SK-N-MC (cell line): ENCODE data around the gene RSPH6A.

Experiments used
- DNase-seq: peaks from one replicate; pipeline ENCODE4 v3.0.0-alpha.2; 2011; ENCODE audit warnings: low read depth, low spot score
- H3K27ac ChIP-seq: fragments of 200-600 bp; sonication (generic); 2 replicates; pipeline ENCODE4 v1.5.1; 2016; ENCODE audit warnings: mixed run types
- H3K36me3 ChIP-seq: fragments of 200-600 bp; sonication (generic); 2 replicates; pipeline ENCODE4 v1.6.1; 2017; ENCODE audit warnings: antibody characterized with exemption, low read length, mixed read lengths; ENCODE audit not compliant: insufficient read depth
- H3K4me3 ChIP-seq: fragments of 200-600 bp; sonication (generic); 2 replicates; pipeline ENCODE4 v1.5.1; 2016
- H3K9ac ChIP-seq: fragments of 200-600 bp; sonication (generic); 2 replicates; pipeline ENCODE4 v1.8.0; 2017; ENCODE audit warnings: mixed run types, mixed read lengths; ENCODE audit not compliant: insufficient read length
- H3K9me3 ChIP-seq: fragments of 200-600 bp; sonication (generic); 2 replicates; pipeline ENCODE4 v1.6.1; 2017; ENCODE audit warnings: low read depth, mild to moderate bottlenecking, antibody characterized with exemption, low read length, moderate library complexity, mixed read lengths
- EZH2 ChIP-seq: fragments of 200-600 bp; sonication (generic); IDR thresholded peaks from one replicate; pipeline ENCODE4 v1.6.1; 2017; ENCODE audit warnings: antibody characterized with exemption
- FOXP2 ChIP-seq: optimal IDR thresholded peaks from 2 replicates; pipeline ENCODE3; 2011; ENCODE audit warnings: mild to moderate bottlenecking, moderate library complexity; ENCODE audit not compliant: insufficient read depth; ENCODE audit errors: extremely low read length, control extremely low read depth
- POLR2AphosphoS5 ChIP-seq: IDR thresholded peaks from 2 replicates; pipeline ENCODE4 v1.6.1; 2012; ENCODE audit warnings: mild to moderate bottlenecking, low read depth, low read length, borderline replicate concordance

The RSPH6A gene

DNA sequence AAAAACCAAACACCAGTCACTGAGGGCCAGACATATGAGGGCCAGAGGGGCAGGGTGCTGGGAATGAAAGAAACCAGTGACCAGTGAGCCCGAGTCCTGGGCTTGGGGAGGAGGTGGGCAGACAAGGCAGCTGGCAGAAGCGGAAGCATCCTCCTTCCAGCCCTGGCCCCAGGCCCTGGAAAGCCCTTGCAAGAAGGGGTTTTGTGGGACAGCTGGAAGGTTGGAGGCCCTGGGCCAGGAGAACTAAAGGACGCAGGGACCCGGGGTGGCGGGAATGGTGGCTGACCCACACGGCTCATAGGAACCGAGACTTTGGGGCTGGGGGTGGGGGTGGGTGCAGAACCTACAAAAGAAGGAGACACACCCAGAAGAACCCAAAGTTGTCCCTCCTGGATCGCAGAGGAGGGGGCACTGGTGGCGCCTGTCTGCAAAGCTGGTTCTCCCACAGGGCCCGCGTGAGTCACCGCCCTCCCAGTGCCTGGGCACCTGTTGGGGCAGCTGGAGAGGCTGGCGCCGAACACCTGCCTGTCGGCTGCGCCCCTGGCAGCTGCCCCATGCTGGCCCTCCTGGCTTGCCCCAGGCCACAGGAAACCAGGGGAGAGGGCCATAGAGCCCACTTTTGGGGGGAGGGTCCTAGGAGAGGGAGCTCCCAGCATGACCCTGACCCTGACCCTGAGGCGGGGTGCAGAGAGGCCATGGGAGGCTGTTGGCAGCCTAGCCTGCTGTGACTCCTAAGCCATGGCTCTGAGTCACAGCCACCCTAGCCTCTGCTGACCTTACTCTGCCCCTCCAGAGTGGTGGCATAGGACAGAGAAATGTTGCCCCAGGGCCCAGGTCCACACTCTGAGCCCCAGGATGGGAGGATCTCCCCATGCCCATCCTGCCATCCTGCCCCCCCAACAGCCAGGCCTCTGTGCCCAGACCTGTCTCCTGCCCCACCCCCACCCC lies 33.6 kb downstream of the RSPH6A start:
- no peak overlapping the region for H3K9ac ChIP-seq
- no peak overlapping the region for H3K4me3 ChIP-seq
- no peak overlapping the region for H3K27ac ChIP-seq
- DNase-seq: no peak
- H3K36me3 ChIP-seq: peaks cover 5% of the 10 kb centered on the region; the same call in 1 of the 2 replicates
- H3K9me3 ChIP-seq: no peaks in the 10 kb centered on the region
- TF ChIP-seq FOXP2: no peak
- no peak for TF ChIP-seq EZH2
- TF ChIP-seq POLR2AphosphoS5: no peak

- no peak overlapping the region for H3K9ac ChIP-seq
- no peak for DNase-seq
- H3K4me3 ChIP-seq: no peak overlapping the region
- TF ChIP-seq EZH2 (no peak), FOXP2 (no peak), POLR2AphosphoS5 (no peak)
- H3K27ac ChIP-seq: no peak overlapping the region
- no peaks in the 10 kb centered on the region for H3K9me3 ChIP-seq
- no peaks in the 10 kb centered on the region; the same call in 1 of the 2 replicates for H3K36me3 ChIP-seq
Observed at GRCh38 chr19:45780448-45781213, 34.5 kb downstream of the RSPH6A start.

DNA sequence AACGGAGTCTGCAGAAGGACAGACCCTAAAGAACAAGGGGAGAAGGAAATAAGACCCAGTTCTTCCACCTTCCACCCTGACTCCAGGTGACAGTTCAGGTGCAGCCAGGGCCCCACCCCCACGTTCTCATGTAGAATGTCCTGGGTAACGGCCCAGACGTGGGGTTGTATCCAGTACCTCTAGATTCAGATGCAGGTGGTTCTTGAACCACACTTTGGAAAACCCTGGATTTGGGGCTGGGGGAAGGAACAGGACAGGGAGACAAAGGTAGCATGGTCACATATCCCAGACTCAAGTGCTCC lies 35.0 kb downstream of the RSPH6A start:
- DNase-seq: no peak
- TF ChIP-seq EZH2: no peak
- TF ChIP-seq FOXP2: no peak
- no peak for TF ChIP-seq POLR2AphosphoS5
- H3K9me3 ChIP-seq: no peaks in the 10 kb centered on the region
- H3K4me3 ChIP-seq: peak overlapping the region; percentile 79; the same call in 1 of the 2 replicates
- H3K36me3 ChIP-seq: no peaks in the 10 kb centered on the region; the same call in 1 of the 2 replicates
- no peak overlapping the region for H3K27ac ChIP-seq
- no peak overlapping the region for H3K9ac ChIP-seq

DNA sequence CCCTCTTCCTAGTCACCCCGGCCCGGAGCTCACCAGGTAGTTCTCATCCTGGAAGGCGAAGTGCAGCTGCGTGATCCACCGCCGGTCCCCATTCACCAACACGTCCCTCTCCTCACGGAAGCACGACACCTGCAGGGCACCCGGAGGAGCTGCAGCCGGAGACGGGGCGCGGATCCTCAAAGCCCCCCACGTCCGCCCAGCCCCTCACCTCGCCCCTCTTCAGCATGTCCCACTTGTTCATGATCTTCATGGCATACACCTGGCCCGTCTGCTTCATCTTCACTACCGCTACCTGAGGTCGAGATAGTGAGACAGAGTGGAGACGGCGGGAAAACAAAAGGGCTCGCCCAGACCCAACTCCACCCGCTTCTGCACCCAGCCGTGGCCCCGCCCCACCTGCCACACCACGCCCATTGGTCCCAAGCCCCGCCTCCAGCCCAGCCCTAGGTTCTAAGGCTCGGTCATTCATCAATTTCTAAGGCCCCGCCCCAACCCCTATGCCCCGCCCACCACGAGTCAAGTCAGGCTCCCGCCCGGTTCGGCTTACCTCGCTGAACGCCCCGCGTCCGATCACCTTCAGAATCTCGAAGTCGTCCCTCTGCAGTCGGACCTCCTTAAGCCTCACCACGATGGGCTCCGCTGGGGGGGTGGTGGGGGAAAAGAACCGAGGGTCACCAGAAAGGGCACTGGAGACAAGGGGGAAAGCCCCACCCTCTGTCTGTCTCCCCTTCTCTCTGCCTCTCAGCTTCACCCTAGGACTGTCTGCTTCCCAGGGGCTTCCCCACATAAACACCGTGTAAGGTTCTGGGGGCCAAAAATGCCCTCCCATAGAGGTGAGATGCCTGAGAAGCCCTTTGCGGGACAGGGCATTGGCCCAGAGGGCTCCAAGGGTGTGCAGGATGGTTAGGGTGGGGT lies 35.6 kb downstream of the RSPH6A start:
- no peaks in the 10 kb centered on the region for H3K9me3 ChIP-seq
- TF ChIP-seq FOXP2 (no peak), EZH2 (no peak), POLR2AphosphoS5 (peak; percentile 33; the same call in 1 of the 2 replicates)
- no peaks in the 10 kb centered on the region; the same call in 1 of the 2 replicates for H3K36me3 ChIP-seq
- peak overlapping the region; percentile 79 for H3K4me3 ChIP-seq
- H3K9ac ChIP-seq: peak overlapping the region; percentile 37
- DNase-seq: peak; percentile 61
- H3K27ac ChIP-seq: no peak overlapping the region

- no peaks in the 10 kb centered on the region for H3K9me3 ChIP-seq
- H3K4me3 ChIP-seq: no peak overlapping the region
- DNase-seq: no peak
- TF ChIP-seq POLR2AphosphoS5 (no peak), EZH2 (no peak), FOXP2 (no peak)
- H3K9ac ChIP-seq: no peak overlapping the region
- H3K36me3 ChIP-seq: no peaks in the 10 kb centered on the region; the same call in 1 of the 2 replicates
- H3K27ac ChIP-seq: no peak overlapping the region
Observed at GRCh38 chr19:45778010-45778661, 37.0 kb downstream of the RSPH6A start.

- no peak for DNase-seq
- Histone ChIP-seq H3K27ac (no peak overlapping the region), H3K36me3 (no peaks in the 10 kb centered on the region; the same call in 1 of the 2 replicates), H3K9me3 (no peaks in the 10 kb centered on the region), H3K4me3 (no peak overlapping the region), H3K9ac (no peak overlapping the region)
- TF ChIP-seq POLR2AphosphoS5: no peak
Observed at GRCh38 chr19:45777395-45777961, 37.6 kb downstream of the RSPH6A start.

DNA sequence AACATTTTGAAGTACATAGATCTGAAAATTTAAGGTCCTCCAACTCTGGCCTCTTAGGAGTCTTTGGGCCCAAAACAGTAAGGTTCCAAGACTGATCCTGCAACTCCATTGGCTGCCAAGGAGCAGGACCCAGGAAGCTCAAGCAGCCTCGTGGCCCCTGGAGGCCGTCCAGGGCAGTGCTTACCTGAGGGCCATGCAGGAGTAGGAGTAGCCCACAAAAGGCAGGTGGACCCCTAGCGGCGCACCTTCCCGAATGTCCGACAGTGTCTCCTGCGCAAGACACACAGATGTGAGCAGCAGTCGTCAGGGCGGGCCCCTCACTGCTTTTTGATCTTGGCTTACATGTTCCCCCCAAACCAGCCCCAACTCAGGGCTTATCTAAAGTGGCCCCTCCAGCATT lies 40.3 kb downstream of the RSPH6A start:
- TF ChIP-seq EZH2 (no peak), POLR2AphosphoS5 (no peak), FOXP2 (no peak)
- no peak overlapping the region for H3K4me3 ChIP-seq
- H3K27ac ChIP-seq: no peak overlapping the region
- H3K9me3 ChIP-seq: no peaks in the 10 kb centered on the region
- H3K9ac ChIP-seq: no peak overlapping the region
- DNase-seq: no peak
- H3K36me3 ChIP-seq: no peaks in the 10 kb centered on the region; the same call in 1 of the 2 replicates
